ENCODE data around the gene ANKRD62.

- TF ChIP-seq EZH2 (IDR thresholded peaks at IDR 0.05) (no peak), POLR2AphosphoS5 (IDR thresholded peaks at IDR 0.05; ENCODE audit: borderline replicate concordance, low read depth, low read length) (no peak)
Measured at GRCh38 chr18:12057419-12058039, 36.1 kb upstream of the ANKRD62 start.

All from SK-N-MC (cell line).